Dedifferentiated amniotic fluid mesenchymal stem cell (primary cell): ENCODE data around the gene SCN1B.
A peak's percentile ranks its signal among the peaks of the same experiment; 100 is the strongest.

Experiments
- DNase-seq: peaks from one replicate; pipeline ENCODE4 v3.0.0-alpha.2; 2016; ENCODE audit errors: extremely low spot score

SCN1B gene

GRCh38 chr19:35053667-35054293 is 23.5 kb downstream of the SCN1B start:
- DNase-seq, result no peak

- no peak for DNase-seq
Observed at GRCh38 chr19:35054626-35055025, 24.4 kb downstream of the SCN1B start.

- no peak for DNase-seq
Observed at GRCh38 chr19:35055715-35056179, 25.5 kb downstream of the SCN1B start.

GRCh38 chr19:35056513-35057063 is 26.3 kb downstream of the SCN1B start:
- no peak for DNase-seq

- DNase-seq, result no peak
Observed at GRCh38 chr19:35058370-35058769, 28.1 kb downstream of the SCN1B start.

GRCh38 chr19:35059006-35059798 is 28.9 kb downstream of the SCN1B start:
- DNase-seq, result no peak

- no peak for DNase-seq
Observed at GRCh38 chr19:35059799-35060091, 29.5 kb downstream of the SCN1B start.

- DNase-seq, result no peak
Observed at GRCh38 chr19:35060160-35060855, 30.0 kb downstream of the SCN1B start.

- no peak for DNase-seq
Observed at GRCh38 chr19:35061583-35062373, 31.5 kb downstream of the SCN1B start.

GRCh38 chr19:35062942-35063341 is 32.7 kb downstream of the SCN1B start:
- no peak for DNase-seq

GRCh38 chr19:35063940-35064818 is 33.9 kb downstream of the SCN1B start:
- DNase-seq, result peak; percentile 30

- no peak for DNase-seq
Observed at GRCh38 chr19:35065574-35065973, 35.3 kb downstream of the SCN1B start.

GRCh38 chr19:35066121-35066520 is 35.9 kb downstream of the SCN1B start:
- no peak for DNase-seq

GRCh38 chr19:35066691-35067563 is 36.7 kb downstream of the SCN1B start:
- peak; percentile 80 for DNase-seq

- DNase-seq, result no peak
Observed at GRCh38 chr19:35068941-35069634, 38.8 kb downstream of the SCN1B start.

- no peak for DNase-seq
Observed at GRCh38 chr19:35069696-35070095, 39.4 kb downstream of the SCN1B start.

GRCh38 chr19:35070471-35070870 is 40.2 kb downstream of the SCN1B start:
- DNase-seq, result no peak

- no peak for DNase-seq
Observed at GRCh38 chr19:35073516-35073915, 43.2 kb downstream of the SCN1B start.

- DNase-seq, result no peak
Observed at GRCh38 chr19:35073941-35074340, 43.7 kb downstream of the SCN1B start.
